GM23248 (cell line): Measurements from ENCODE around the gene RNF207. TPM values are rescaled to one million over a fixed set of nuclear protein-coding genes. Genes with fewer than 3 reads are reported as not detected.

Source experiments
- DNase-seq: peaks from one replicate; pipeline ENCODE4 v3.0.0-alpha.2; 2015
- H2AFZ ChIP-seq: fragments of 200-600 bp; sonication (generic); 2 replicates; pipeline ENCODE4 v1.6.1; 2016; ENCODE audit warnings: antibody characterized with exemption
- H3F3A ChIP-seq: fragments of 200-600 bp; sonication (generic); 2 replicates; pipeline ENCODE4 v1.6.1; 2016; ENCODE audit warnings: mild to moderate bottlenecking, antibody characterized with exemption, mixed run types; ENCODE audit not compliant: insufficient read depth
- H3K27ac ChIP-seq: fragments of 200-600 bp; sonication (generic); 2 replicates; pipeline ENCODE4 v1.5.1; 2016; ENCODE audit warnings: mild to moderate bottlenecking
- H3K27me3 ChIP-seq: fragments of 200-600 bp; sonication (generic); replicated peaks from 2 replicates; pipeline ENCODE4 v1.6.1; 2016; ENCODE audit warnings: mild to moderate bottlenecking; ENCODE audit not compliant: insufficient read depth
- H3K36me3 ChIP-seq: fragments of 200-600 bp; sonication (generic); 2 replicates; pipeline ENCODE4 v1.6.1; 2016; ENCODE audit warnings: low read depth, mild to moderate bottlenecking
- H3K4me1 ChIP-seq: fragments of 200-600 bp; sonication (generic); 2 replicates; pipeline ENCODE4 v1.6.1; 2016; ENCODE audit warnings: mild to moderate bottlenecking; ENCODE audit not compliant: insufficient read depth
- H3K4me2 ChIP-seq: fragments of 200-600 bp; sonication (generic); one replicate; pipeline ENCODE4 v1.6.1; 2016; ENCODE audit warnings: mild to moderate bottlenecking; ENCODE audit not compliant: unreplicated experiment
- H3K4me3 ChIP-seq: fragments of 200-600 bp; sonication (generic); 2 replicates; pipeline ENCODE4 v1.5.1; 2016; ENCODE audit warnings: mild to moderate bottlenecking
- H3K79me2 ChIP-seq: fragments of 200-600 bp; sonication (generic); 2 replicates; pipeline ENCODE4 v1.6.1; 2016; ENCODE audit warnings: mild to moderate bottlenecking; ENCODE audit not compliant: insufficient read depth
- H3K9ac ChIP-seq: fragments of 200-600 bp; sonication (generic); 2 replicates; pipeline ENCODE4 v1.6.1; 2016; ENCODE audit warnings: mild to moderate bottlenecking
- H3K9me2 ChIP-seq: fragments of 200-600 bp; sonication (generic); 2 replicates; pipeline ENCODE4 v1.6.1; 2016; ENCODE audit warnings: mixed run types, mild to moderate bottlenecking, moderate library complexity; ENCODE audit not compliant: insufficient read depth
- H3K9me3 ChIP-seq: fragments of 200-600 bp; sonication (generic); one replicate; pipeline ENCODE4 v1.6.1; 2017; ENCODE audit warnings: low read depth
- H4K20me1 ChIP-seq: fragments of 200-600 bp; sonication (generic); 2 replicates; pipeline ENCODE4 v1.6.0; 2016; ENCODE audit not compliant: insufficient read depth
- EZH2 ChIP-seq: fragments of 200-600 bp; sonication (generic); IDR thresholded peaks from 2 replicates; pipeline ENCODE4 v1.6.1; 2018; ENCODE audit warnings: antibody characterized with exemption, mild to moderate bottlenecking; ENCODE audit not compliant: insufficient read depth, poor library complexity, severe bottlenecking
- EZH2phosphoT487 ChIP-seq: fragments of 200-600 bp; sonication (generic); IDR thresholded peaks from 2 replicates; pipeline ENCODE4 v1.6.1; 2018; ENCODE audit warnings: antibody characterized with exemption, moderate library complexity, mild to moderate bottlenecking, low read depth; ENCODE audit not compliant: insufficient read depth
- WGBS, 2 experiments: methylation state at CpG; one replicate each; pipeline ENCODE4 v1.1.6; 2015 to 2017; ENCODE audit warnings: low lambda C conversion rate in 2 of 2, low coverage in 1 of 2; ENCODE audit errors: missing lambda C conversion rate in 2 of 2; 5-methylcytosine and 5-hydroxymethylcytosine counted together
- in situ Hi-C: fragments of 300-500 bp; cut with MboI; formaldehyde crosslinking; loops from 2 replicates; pipeline ENCODE4 v1.15.0; 2020
- polyA plus RNA-seq: library from polyadenylated mRNA; unstranded; fragments of >200 nt; fragmentation: Nextera tagmentation; extraction: Ambion mirVana; gene quantifications from 2 replicates; pipeline ENCODE4 v1.2.1, GENCODE V29; 2016
- total RNA-seq: library from RNA; depleted of rRNA; stranded (reverse); fragments of >200 nt; shearing (Covaris generic); gene quantifications from 2 replicates; pipeline ENCODE4 v1.2.3, GENCODE V29; 2014

RNF207 gene
- total and polyA plus RNA-seq, 2 experiments from 2014 or later, result 8.6 to 30.3 TPM

GRCh38 chr1:6207921-6208320 lies 2.0 kb downstream of the RNF207 start:
- Histone ChIP-seq H3K9ac (no peak overlapping the region), H3K36me3 (no peaks in the 10 kb centered on the region), H3K9me3 (no peaks in the 10 kb centered on the region), H3F3A (no peaks in the 10 kb centered on the region), H3K79me2 (no peaks in the 10 kb centered on the region), H3K27me3 (no peaks in the 10 kb centered on the region), H3K9me2 (no peaks in the 10 kb centered on the region), H3K4me2 (no peak overlapping the region), H3K4me3 (no peak overlapping the region), H2AFZ (no peak overlapping the region), H4K20me1 (no peaks in the 10 kb centered on the region), H3K27ac (no peak overlapping the region), H3K4me1 (no peaks in the 10 kb centered on the region)
- in situ Hi-C loops, result no loop called here
- no peak for DNase-seq
- WGBS, 2 experiments, result 90 to 94% methylated on average over 10 of the region's 10 CpGs
- TF ChIP-seq EZH2, result no peak
- TF ChIP-seq EZH2phosphoT487, result no peak

GRCh38 chr1:6208723-6209660 lies 3.1 kb downstream of the RNF207 start:
- H3K27ac ChIP-seq, result no peak overlapping the region
- in situ Hi-C loops, result no loop called here
- TF ChIP-seq EZH2 (no peak), EZH2phosphoT487 (no peak)

GRCh38 chr1:6209661-6210580 lies 4.0 kb downstream of the RNF207 start:
- Histone ChIP-seq H2AFZ (peak overlapping the region; percentile 58), H3K27me3 (no peaks in the 10 kb centered on the region), H3K4me1 (no peaks in the 10 kb centered on the region), H3F3A (no peaks in the 10 kb centered on the region), H3K9me2 (no peaks in the 10 kb centered on the region), H3K4me3 (peak overlapping the region; percentile 59), H3K9me3 (no peaks in the 10 kb centered on the region), H3K9ac (peak overlapping the region; percentile 47), H3K36me3 (no peaks in the 10 kb centered on the region), H3K4me2 (peak overlapping the region; percentile 66), H3K79me2 (no peaks in the 10 kb centered on the region), H4K20me1 (no peaks in the 10 kb centered on the region), H3K27ac (no peak overlapping the region)
- in situ Hi-C loops, result no loop called here
- no peak for DNase-seq
- TF ChIP-seq EZH2phosphoT487 (no peak), EZH2 (no peak)
- WGBS, 2 experiments, result 93 to 94% methylated on average over 11 to 17 of the region's 17 CpGs

More at GRCh38 chr1:6208723-6209660, 3.1 kb downstream of the RNF207 start:
- Histone ChIP-seq H2AFZ (peak overlapping the region; percentile 58), H3K27me3 (no peaks in the 10 kb centered on the region), H3F3A (no peaks in the 10 kb centered on the region), H3K36me3 (no peaks in the 10 kb centered on the region), H3K4me3 (peak overlapping the region; percentile 59), H3K9ac (peak overlapping the region; percentile 47), H3K9me2 (no peaks in the 10 kb centered on the region), H3K4me1 (no peaks in the 10 kb centered on the region), H4K20me1 (no peaks in the 10 kb centered on the region), H3K9me3 (no peaks in the 10 kb centered on the region), H3K4me2 (peak overlapping the region; percentile 66), H3K79me2 (no peaks in the 10 kb centered on the region)
- peak; percentile 83 for DNase-seq
- 3 to 4% methylated on average over 70 to 99 of the region's 99 CpGs for WGBS, 2 experiments
